HepG2 (cell line): Measurements from ENCODE around the gene UGT1A4. TPM values are rescaled to one million over a fixed set of nuclear protein-coding genes. Genes with fewer than 3 reads are reported as not detected.

Experiments
- ATAC-seq: fragments of 200-7000 bp; cut with Tn5 transposase; 3 replicates; pipeline ENCODE4 v1.9.1; 2020; ENCODE audit warnings: mild to moderate bottlenecking, moderate library complexity
- BruUV-seq: library from RNA; stranded (reverse); fragments of 400-500 nt; replicated peaks from 2 replicates; lab custom pipeline; 2021; lab: Mats Ljungman, UMichigan
- CTCF ChIA-PET: fragments of 300-600 bp; formaldehyde crosslinking; extraction: SDS; loops from one replicate; lab custom pipeline; 2021; ENCODE audit warnings: low total read pairs, inconsistent platforms, low intra/inter-chr PET ratio; lab: Yijun Ruan, JAX
- POLR2A ChIA-PET: fragments of 350-600 bp; sonication (Branson Sonifier 250); formaldehyde crosslinking; loops from one replicate; lab custom pipeline; 2020; ENCODE audit warnings: antibody characterized with exemption, inconsistent platforms; lab: Yijun Ruan, JAX
- DNase-seq: peaks from one replicate; pipeline ENCODE4 v3.0.0-alpha.2; 2015; ENCODE audit warnings: low spot score
- FAIRE-seq: peaks from 3 replicates; lab custom pipeline; 2011; peaks lifted over from hg19 to GRCh38; lab: Jason Lieb, UNC
- H2AFZ ChIP-seq: one replicate; pipeline ENCODE4 v1.6.1; 2011; ENCODE audit warnings: low read length, inconsistent platforms
- H3K27ac ChIP-seq: fragments of 300-600 bp; 3 replicates; pipeline ENCODE4 v1.8.0; 2011; ENCODE audit warnings: mixed run types, mild to moderate bottlenecking, mixed read lengths, low read length, inconsistent platforms; ENCODE audit not compliant: insufficient read depth; ENCODE audit errors: extremely low read length
- H3K27me3 ChIP-seq, 2 experiments: fragments of 200-600 bp in 1 of 2; 2 replicates in 1 of 2; 3 replicates in 1 of 2; pipeline versions ENCODE4 v1.6.0 to v1.8.0; 2011; ENCODE audit warnings: low read length in 2 of 2, mild to moderate bottlenecking in 2 of 2, moderate library complexity in 2 of 2, inconsistent platforms in 1 of 2; ENCODE audit not compliant: insufficient read depth in 2 of 2, control insufficient read depth in 1 of 2
- H3K36me3 ChIP-seq, 2 experiments: fragments of 200-600 bp in 1 of 2; replicated peaks in 1 of 2; 2 replicates in 1 of 2; 3 replicates in 1 of 2; pipeline versions ENCODE4 v1.5.1 to v1.8.0; 2011; ENCODE audit warnings: low read length in 2 of 2, inconsistent platforms in 1 of 2; ENCODE audit not compliant: insufficient read depth in 2 of 2, control insufficient read depth in 1 of 2
- H3K4me1 ChIP-seq: 2 replicates; pipeline ENCODE4 v1.5.1; 2012; ENCODE audit warnings: low read length, inconsistent platforms; ENCODE audit not compliant: insufficient read depth
- H3K4me2 ChIP-seq: 2 replicates; pipeline ENCODE4 v1.6.0; 2011; ENCODE audit warnings: low read depth, low read length, inconsistent platforms
- H3K4me3 ChIP-seq, 3 experiments: fragments of 200-600 bp in 1 of 3; sonication (generic), shearing (Covaris generic) in 1 of 3; replicated peaks in 1 of 3; 2 replicates each; pipeline ENCODE4 v1.5.1; 2011 to 2016; ENCODE audit warnings: low read length in 3 of 3, inconsistent platforms in 2 of 3, low read depth in 2 of 3, mild to moderate bottlenecking in 2 of 3, control low read depth in 1 of 3, mixed read lengths in 1 of 3; ENCODE audit not compliant: insufficient read depth in 1 of 3
- H3K79me2 ChIP-seq: one replicate; pipeline ENCODE4 v1.6.1; 2011; ENCODE audit warnings: low read length, inconsistent platforms; ENCODE audit not compliant: insufficient read depth
- H3K9ac ChIP-seq: 2 replicates; pipeline ENCODE4 v1.6.0; 2011; ENCODE audit warnings: mild to moderate bottlenecking, low read depth, low read length, inconsistent platforms; ENCODE audit not compliant: insufficient read depth
- H3K9me3 ChIP-seq: 2 replicates; pipeline ENCODE4 v1.5.1; 2012; ENCODE audit warnings: mild to moderate bottlenecking, low read length
- H4K20me1 ChIP-seq: 2 replicates; pipeline ENCODE4 v1.6.0; 2011; ENCODE audit warnings: inconsistent platforms, mild to moderate bottlenecking, low read length, moderate library complexity; ENCODE audit not compliant: insufficient read depth
- ARNT ChIP-seq: fragments of 450-650 bp; IDR thresholded peaks from 2 replicates; pipeline ENCODE4 v1.6.1; 2017
- BRD4 ChIP-seq: sonication (generic); formaldehyde crosslinking; IDR thresholded peaks from 2 replicates; pipeline ENCODE4 v1.4.0; 2020; ENCODE audit warnings: missing genetic modification reagents
- ELF4 ChIP-seq: sonication (generic); formaldehyde crosslinking; IDR thresholded peaks from 2 replicates; pipeline ENCODE4 v1.5.0; 2020; ENCODE audit warnings: missing genetic modification reagents, mild to moderate bottlenecking, moderate library complexity, borderline replicate concordance
- FOXO4 ChIP-seq: sonication (generic); formaldehyde crosslinking; conservative IDR thresholded peaks from 2 replicates; pipeline ENCODE4 v1.8.1; 2023; ENCODE audit warnings: missing genetic modification reagents
- GTF3A ChIP-seq: sonication (generic); formaldehyde crosslinking; conservative IDR thresholded peaks from 2 replicates; pipeline ENCODE4 v1.4.0; 2020; ENCODE audit warnings: mild to moderate bottlenecking, missing genetic modification reagents
- HNRNPH1 ChIP-seq: fragments of 200-400 bp; formaldehyde crosslinking; optimal IDR thresholded peaks from 2 replicates; pipeline ENCODE3; 2017; ENCODE audit warnings: mild to moderate bottlenecking, low read depth, low read length
- KLF9 ChIP-seq: IDR thresholded peaks from 2 replicates; pipeline ENCODE4 v1.6.1; 2016; ENCODE audit warnings: low read depth
- MAFG ChIP-seq: sonication (generic); formaldehyde crosslinking; IDR thresholded peaks from 2 replicates; pipeline ENCODE4 v1.5.1; 2020; ENCODE audit warnings: mild to moderate bottlenecking, missing genetic modification reagents
- RAD51 ChIP-seq: fragments of 450-650 bp; IDR thresholded peaks from 2 replicates; pipeline ENCODE4 v1.6.1; 2016; ENCODE audit warnings: borderline replicate concordance
- SSRP1 ChIP-seq: IDR thresholded peaks from 2 replicates; pipeline ENCODE4 v1.6.1; 2016; ENCODE audit warnings: control low read depth
- TERF1 ChIP-seq: sonication (generic); formaldehyde crosslinking; IDR thresholded peaks from 2 replicates; pipeline ENCODE4 v1.8.0; 2022; ENCODE audit warnings: mild to moderate bottlenecking, missing genetic modification reagents, moderate library complexity
- XBP1 ChIP-seq: sonication (generic); formaldehyde crosslinking; IDR thresholded peaks from 2 replicates; pipeline ENCODE4 v1.5.0; 2020; ENCODE audit warnings: missing genetic modification reagents
- ZNF333 ChIP-seq: sonication (generic); formaldehyde crosslinking; IDR thresholded peaks from 2 replicates; pipeline ENCODE4 v1.4.0; 2020; ENCODE audit warnings: mild to moderate bottlenecking, missing genetic modification reagents, borderline replicate concordance
- ZNF557 ChIP-seq: sonication (generic); formaldehyde crosslinking; IDR thresholded peaks from 2 replicates; pipeline ENCODE4 v1.4.0; 2020; ENCODE audit warnings: missing genetic modification reagents
- ZNF609 ChIP-seq: sonication (generic); formaldehyde crosslinking; IDR thresholded peaks from 2 replicates; pipeline ENCODE4 v1.4.0; 2020; ENCODE audit warnings: mild to moderate bottlenecking, missing genetic modification reagents, borderline replicate concordance
- ZNF720 ChIP-seq: sonication (generic); formaldehyde crosslinking; IDR thresholded peaks from 2 replicates; pipeline ENCODE4 v1.4.0; 2020; ENCODE audit warnings: missing genetic modification reagents
- ZNF746 ChIP-seq: sonication (generic); formaldehyde crosslinking; IDR thresholded peaks from 2 replicates; pipeline ENCODE4 v1.8.0; 2022; ENCODE audit warnings: mild to moderate bottlenecking, missing genetic modification reagents
- ZSCAN12 ChIP-seq: sonication (generic); formaldehyde crosslinking; IDR thresholded peaks from 2 replicates; pipeline ENCODE4 v1.9.0; 2021; ENCODE audit warnings: mild to moderate bottlenecking, missing genetic modification reagents
- in situ Hi-C: cut with HindIII; loops from 2 replicates; pipeline ENCODE4 v1.10.0; 2017; ENCODE audit warnings: low pct_unique_long_range_greater_than_20kb; ENCODE audit not compliant: extremely low pct_ligation_motif_present
- intact Hi-C: fragments of 100-400 bp; cut with micrococcal nuclease; formaldehyde crosslinking; loops from one replicate; pipeline ENCODE4 v1.10.0; 2022; ENCODE audit not compliant: unreplicated experiment
- polyA plus RNA-seq, 8 experiments: library from polyadenylated mRNA; depleted of rRNA in 3 of 8; stranded (reverse) in 7 of 8; unstranded in 1 of 8; fragments of >200 nt; fragmentation: Illumina TruSeq in 4 of 8; extraction: Trizol in 4 of 8; gene quantifications; 2 replicates each; pipeline versions ENCODE4 v1.2.1 to v1.2.3, GENCODE V29; 2011 to 2016; ENCODE audit warnings: low read depth in 4 of 8, missing spikeins in 1 of 8, mixed read lengths in 1 of 8; ENCODE audit not compliant: insufficient read depth in 1 of 8
- total RNA-seq, 5 experiments: library from RNA; depleted of rRNA; stranded (reverse); fragments of >200 nt; fragmentation: Illumina TruSeq; extraction: Trizol; gene quantifications; 2 replicates each; pipeline ENCODE4 v1.2.3, GENCODE V29; 2016; ENCODE audit warnings: low read depth in 1 of 5

The UGT1A4 gene
- total and polyA plus RNA-seq, 2 of the 13 experiments (the other 11 are each of a cell fraction or from before 2014, with no cell fraction given), result not detected

- TF ChIP-seq ELF4 (CRISPR knock-in tag) (no peak), ZNF609 (no peak)
- TF ChIP-seq, all 625 proteins: peak for 11
Measured at GRCh38 chr2:233688341-233688740, 30.2 kb upstream of the UGT1A4 start (continued).

- POLR2A ChIA-PET, result no interaction called here
- intact Hi-C loops, result no loop called here
- Histone ChIP-seq H4K20me1 (no peaks in the 10 kb centered on the region), H3K9ac (no peak overlapping the region), H2AFZ (no peak overlapping the region), H3K4me1 (peaks cover 5% of the 10 kb centered on the region), H3K79me2 (no peaks in the 10 kb centered on the region), H3K36me3 (no peaks in the 10 kb centered on the region)
- no peak for DNase-seq
- no TSS peak for BruUV-seq
- CTCF ChIA-PET, result no interaction called here
- TF ChIP-seq ZNF720 (CRISPR knock-in tag) (no peak), KLF9 (CRISPR knock-in tag) (no peak), ZSCAN12 (CRISPR knock-in tag) (no peak), ARNT (no peak), HNRNPH1 (no peak), FOXO4 (CRISPR knock-in tag) (no peak), XBP1 (CRISPR knock-in tag) (no peak), TERF1 (no peak), SSRP1 (CRISPR knock-in tag) (no peak), BRD4 (CRISPR knock-in tag) (no peak), ZNF557 (CRISPR knock-in tag) (no peak), ZNF333 (no peak), MAFG (no peak), RAD51 (no peak), GTF3A (no peak), ZNF746 (CRISPR knock-in tag) (no peak)
- TF ChIP-seq, all 625 proteins: peak for 0
- no peak overlapping the region for H3K4me3 ChIP-seq
- ATAC-seq (no peak), FAIRE-seq (no peak)
- in situ Hi-C loops, result no loop called here
- no peaks in the 10 kb centered on the region for H3K27me3 ChIP-seq
- no peaks in the 10 kb centered on the region for H3K9me3 ChIP-seq
- no peak overlapping the region for H3K4me2 ChIP-seq
- H3K27ac ChIP-seq, result no peak overlapping the region
Measured at GRCh38 chr2:233689031-233689430, 29.5 kb upstream of the UGT1A4 start.
